ENCODE data around the gene ECE2.
"Not testable (repeated sequence)": the region's sequence is repeated elsewhere in the genome, so short reads cannot be mapped to it uniquely, and the experiment has no call there.

The ECE2 gene

DNA sequence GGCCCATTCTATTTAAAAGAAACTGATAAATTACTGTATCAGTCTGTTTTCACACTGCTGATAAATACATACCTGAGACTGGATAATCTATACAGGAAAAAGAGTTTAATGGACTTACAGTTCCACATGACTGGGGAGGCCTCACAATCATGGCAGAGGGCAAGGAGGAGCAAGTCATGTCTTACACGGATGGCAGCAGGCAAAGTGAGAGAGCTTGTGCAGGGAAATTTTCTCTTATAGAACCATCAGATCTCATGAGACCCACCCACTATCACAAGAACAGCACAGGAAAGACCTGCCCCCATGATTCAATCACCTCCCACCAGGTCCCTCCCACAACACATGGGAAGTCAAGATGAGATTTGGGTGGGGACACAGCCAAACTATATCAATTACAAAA lies 8.6 kb upstream of the ECE2 start:
- not testable (repeated sequence) for DNase-seq

DNA sequence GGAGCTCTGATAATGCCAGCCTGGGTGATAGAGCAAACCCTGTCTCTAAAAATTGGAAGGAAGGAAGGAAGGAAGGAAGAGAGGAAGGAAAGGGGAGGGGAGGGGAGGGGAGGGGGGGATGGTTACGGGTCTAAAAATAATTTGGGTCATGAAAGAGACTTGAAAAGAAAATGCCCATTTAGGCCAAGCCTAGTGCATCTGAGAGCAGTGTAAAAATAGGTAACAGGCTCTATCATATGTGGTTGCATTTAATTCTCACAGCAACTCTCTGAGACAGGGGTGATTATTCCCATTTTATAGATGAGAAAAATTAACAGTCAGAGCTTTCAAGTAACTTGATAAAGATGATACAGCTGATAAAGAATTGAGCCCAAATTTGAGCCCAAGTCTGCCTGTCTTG lies 3.6 kb upstream of the ECE2 start:
- DNase-seq, result no peak

- DNase-seq, result no peak
Observed at GRCh38 chr3:184275381-184275701, 481 bp upstream of the ECE2 start.

DNA sequence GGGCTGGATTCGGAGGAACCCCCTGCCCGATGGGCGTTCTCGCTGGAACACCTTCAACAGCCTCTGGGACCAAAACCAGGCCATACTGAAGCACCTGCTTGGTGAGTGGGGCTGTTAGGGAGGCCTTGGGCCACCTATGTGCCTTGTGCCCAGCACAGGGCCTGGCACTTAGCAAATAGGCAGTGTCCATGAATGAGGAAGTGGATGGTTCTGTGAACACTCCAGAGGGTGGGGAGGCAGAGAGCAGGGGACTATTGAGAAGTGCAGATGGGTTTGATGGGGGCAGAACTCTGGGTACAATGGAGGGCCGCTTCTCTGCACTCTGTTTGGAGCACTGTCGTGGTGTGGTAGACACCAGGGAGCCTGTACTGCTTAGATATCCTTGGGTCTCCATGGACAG lies 1.5 kb downstream of the ECE2 start:
- DNase-seq, result no peak

DNA sequence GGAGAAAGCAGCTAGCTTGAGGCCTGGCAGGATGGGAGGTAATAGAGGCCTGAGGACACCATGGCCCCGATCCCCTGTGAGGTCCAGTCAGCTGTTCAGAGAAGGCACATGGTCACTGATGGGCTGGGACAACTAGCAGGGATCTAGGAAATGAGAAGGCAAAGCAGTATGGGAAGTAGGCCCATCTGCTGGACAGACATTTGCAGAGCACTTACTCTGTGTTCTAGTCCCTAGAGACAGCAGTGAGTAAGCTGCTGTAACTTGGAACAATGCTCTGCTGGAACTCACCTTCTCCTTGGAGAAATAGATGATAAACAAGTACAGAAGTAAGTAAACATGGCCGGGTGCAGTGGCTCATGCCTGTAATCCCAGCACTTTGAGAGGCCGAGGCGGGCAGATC lies 7.1 kb downstream of the ECE2 start:
- DNase-seq, result no peak

GRCh38 chr3:184283681-184284080 lies 7.9 kb downstream of the ECE2 start:
- DNase-seq, result no peak

GRCh38 chr3:184284696-184285095 lies 8.9 kb downstream of the ECE2 start:
- DNase-seq, result peak; percentile 69

DNA sequence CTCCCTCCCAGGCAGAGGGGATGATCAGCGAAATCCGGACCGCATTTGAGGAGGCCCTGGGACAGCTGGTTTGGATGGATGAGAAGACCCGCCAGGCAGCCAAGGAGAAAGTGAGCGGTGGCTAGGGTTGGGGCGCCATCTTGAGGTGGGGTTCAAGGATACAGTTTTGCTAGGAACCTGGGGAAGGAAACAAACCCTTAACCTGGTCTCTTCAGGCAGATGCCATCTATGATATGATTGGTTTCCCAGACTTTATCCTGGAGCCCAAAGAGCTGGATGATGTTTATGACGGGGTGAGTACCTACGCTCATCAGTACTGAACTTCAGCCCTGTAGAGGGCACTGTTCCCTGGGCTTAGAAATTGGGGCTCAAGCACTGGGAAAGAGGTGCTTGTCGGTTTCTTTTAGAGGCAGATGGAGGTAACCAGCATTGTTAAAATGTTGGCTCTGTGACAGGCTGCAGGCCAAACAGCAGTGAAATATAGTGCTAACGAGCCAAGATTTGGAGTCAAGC lies 13.7 kb downstream of the ECE2 start:
- DNase-seq, result peak; percentile 36

GRCh38 chr3:184290331-184290730 lies 14.5 kb downstream of the ECE2 start:
- no peak for DNase-seq

DNA sequence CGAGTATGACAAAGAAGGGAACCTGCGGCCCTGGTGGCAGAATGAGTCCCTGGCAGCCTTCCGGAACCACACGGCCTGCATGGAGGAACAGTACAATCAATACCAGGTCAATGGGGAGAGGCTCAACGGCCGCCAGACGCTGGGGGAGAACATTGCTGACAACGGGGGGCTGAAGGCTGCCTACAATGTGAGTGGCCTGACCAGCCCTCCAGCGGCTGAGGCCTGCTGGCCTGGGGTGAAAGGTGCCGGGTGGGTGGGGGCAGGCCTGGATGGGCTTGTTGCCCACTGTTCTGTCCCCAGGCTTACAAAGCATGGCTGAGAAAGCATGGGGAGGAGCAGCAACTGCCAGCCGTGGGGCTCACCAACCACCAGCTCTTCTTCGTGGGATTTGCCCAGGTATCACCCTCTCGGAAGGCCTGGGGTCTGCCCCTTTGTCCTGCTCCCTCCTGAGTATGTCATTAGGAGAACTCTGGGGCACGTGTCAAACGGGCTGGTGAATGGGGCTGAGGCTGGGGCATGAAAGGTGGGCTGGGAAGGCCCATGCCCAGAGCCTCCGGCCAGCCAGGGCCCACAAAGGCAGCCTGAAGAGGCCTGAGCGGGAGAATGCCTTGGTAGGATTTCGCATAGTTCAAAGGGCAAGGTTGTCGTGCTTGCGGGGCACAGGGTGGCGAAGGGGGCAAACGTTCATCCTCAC lies 15.4 kb downstream of the ECE2 start:
- DNase-seq, result no peak

- DNase-seq, result no peak
Observed at GRCh38 chr3:184291738-184292445, 16.1 kb downstream of the ECE2 start.

DNA sequence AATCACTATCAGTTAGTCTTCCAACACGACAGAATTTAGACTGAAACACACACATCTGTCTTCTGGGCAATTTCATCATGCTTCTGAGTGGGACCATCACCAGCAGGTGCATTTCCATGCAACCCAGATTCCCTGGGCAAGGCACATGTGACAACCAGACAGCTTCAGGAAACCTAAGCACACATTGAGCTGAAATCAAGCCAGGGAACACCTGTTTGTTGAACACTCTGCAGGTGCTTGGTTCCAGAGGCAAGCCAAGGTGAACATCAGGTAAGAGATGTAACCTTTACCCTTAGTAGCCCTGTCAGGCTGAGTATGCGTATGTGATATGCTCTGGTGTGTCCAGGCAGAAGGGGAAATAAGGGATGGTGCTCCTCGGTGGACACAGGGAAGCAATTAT lies 19.9 kb downstream of the ECE2 start:
- DNase-seq, result no peak

- DNase-seq, result no peak
Observed at GRCh38 chr3:184296616-184297015, 20.8 kb downstream of the ECE2 start.

DNA sequence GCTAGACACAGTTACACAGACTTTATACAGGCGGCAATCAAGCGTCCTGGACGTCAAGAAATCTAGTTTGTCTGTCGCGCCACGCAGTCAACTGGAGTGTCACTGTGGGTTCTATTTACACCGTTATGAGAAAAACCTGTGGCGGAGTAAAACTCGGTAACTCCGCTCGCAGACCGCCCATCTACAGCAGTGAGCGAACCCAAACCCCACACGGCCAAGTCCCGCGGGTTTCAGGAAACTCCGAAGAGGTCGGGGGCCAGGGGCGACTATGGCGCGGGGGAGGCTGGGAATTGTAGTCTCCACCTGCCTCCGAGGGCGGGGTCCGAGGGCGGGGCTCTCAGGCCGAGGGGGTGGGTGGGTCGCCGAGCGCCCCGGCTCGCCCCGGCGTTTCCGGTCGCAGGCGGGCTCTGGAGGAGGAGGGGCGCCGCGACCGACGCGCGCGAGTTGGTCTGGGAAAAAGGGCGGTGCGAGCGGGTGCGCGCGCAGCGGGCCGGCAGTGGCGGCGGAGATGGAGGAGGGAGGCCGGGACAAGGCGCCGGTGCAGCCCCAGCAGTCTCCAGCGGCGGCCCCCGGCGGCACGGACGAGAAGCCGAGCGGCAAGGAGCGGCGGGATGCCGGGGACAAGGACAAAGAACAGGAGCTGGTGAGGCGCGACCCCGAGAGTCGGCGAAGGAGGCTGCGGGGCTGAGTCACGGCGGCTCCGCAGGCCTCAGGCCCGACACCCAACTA lies 23.1 kb downstream of the ECE2 start, which contains the start of gene PSMD2:
Gene PSMD2 (plus strand): TSS at position 483 of the 729 bp plus-strand sequence. CDS start 26 bp downstream, at position 509.
- peak; percentile 96 for DNase-seq

DNA sequence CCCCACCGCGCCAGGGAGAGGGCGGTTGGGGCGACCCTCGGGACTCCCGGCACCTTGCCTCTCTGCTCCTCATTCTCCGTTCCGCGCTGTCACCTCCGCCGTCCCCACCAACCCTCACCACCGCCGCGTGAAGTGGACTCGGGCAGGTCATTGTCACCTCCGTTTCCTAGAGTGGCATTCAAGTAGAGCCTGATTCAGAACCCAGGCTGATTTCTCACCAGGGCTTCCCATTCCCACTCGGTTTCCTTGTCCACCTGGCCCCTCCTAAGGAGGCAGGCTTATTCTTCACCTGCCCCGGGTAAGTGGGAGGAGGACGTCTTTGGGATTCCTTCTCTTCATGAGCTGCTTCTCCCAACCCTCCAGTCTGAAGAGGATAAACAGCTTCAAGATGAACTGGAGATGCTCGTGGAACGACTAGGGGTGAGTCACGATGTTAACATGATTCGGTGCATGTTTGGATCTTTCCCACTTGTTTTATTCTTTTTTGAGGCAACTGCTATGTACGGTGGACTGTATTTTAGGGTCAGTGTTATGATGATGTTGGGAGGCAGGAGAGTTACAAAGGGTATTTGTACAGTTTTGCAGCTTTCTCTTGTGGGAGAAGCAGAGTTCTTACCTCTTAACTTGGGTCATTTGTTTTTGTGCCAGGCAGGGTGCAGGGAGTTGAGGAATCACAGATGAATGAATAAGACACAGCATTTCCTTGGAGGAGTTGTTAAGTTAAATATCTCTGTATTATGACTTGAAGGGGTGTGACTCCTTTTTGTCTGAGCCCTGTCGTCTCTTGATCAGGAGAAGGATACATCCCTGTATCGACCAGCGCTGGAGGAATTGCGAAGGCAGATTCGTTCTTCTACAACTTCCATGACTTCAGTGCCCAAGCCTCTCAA lies 23.9 kb downstream of the ECE2 start:
- peak; percentile 46 for DNase-seq

DNA sequence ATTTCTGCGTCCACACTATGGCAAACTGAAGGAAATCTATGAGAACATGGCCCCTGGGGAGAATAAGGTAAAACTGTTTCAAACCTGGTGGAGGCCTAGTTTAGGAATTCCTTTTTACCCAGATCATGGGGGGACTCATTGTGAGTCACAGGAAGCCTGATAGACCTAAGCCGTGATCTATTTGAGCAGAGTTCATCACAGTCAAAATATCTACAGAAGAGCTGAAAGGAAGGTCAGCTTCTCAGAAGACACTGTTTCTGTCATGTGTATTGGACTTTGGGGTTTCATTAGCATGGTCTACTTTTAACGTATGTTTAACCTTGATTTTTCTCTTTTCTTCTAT lies 24.5 kb downstream of the ECE2 start:
- peak; percentile 80 for DNase-seq

GRCh38 chr3:184305577-184305976 lies 29.8 kb downstream of the ECE2 start:
- DNase-seq, result peak; percentile 22

- no peak for DNase-seq
Observed at GRCh38 chr3:184306341-184306972, 30.6 kb downstream of the ECE2 start.

- DNase-seq, result no peak
Observed at GRCh38 chr3:184307915-184308314, 32.1 kb downstream of the ECE2 start.

DNA sequence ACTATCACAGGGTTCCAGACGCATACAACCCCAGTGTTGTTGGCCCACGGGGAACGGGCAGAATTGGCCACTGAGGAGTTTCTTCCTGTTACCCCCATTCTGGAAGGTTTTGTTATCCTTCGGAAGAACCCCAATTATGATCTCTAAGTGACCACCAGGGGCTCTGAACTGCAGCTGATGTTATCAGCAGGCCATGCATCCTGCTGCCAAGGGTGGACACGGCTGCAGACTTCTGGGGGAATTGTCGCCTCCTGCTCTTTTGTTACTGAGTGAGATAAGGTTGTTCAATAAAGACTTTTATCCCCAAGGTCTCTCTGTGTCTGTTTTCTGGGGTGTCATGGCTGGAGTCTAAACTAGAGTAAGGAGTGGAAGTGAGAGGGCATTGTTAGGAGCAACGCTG lies 32.9 kb downstream of the ECE2 start:
- no peak for DNase-seq

GRCh38 chr3:184311633-184312032 lies 35.8 kb downstream of the ECE2 start:
- no peak for DNase-seq

DNA sequence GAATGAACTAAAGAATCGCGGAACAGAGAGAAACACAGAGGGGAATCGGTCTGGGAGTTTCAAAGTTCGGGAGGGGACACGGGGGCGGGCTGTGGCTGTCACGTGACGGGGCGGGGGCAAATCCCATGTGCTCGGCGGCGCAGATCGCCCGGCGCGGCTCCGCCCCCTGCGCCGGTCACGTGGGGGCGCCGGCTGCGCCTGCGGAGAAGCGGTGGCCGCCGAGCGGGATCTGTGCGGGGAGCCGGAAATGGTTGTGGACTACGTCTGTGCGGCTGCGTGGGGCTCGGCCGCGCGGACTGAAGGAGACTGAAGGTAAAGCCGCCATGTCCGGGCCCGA lies 38.5 kb downstream of the ECE2 start, which contains the start of gene EIF4G1:
Gene EIF4G1 (plus strand): TSS at position 244 of the 337 bp plus-strand sequence. CDS start 1,191 bp downstream, outside the sequence.
- peak; percentile 93 for DNase-seq

Measured in fibroblast of skin of back (primary cell).